A673 (cell line): ENCODE data around the gene LY6G5B. TPM values are rescaled to one million over a fixed set of nuclear protein-coding genes. Genes with fewer than 3 reads are reported as not detected.
A peak's percentile ranks its signal among the peaks of the same experiment; 100 is the strongest.

Experiments
- BruUV-seq: library from RNA; stranded (reverse); fragments of 400-500 nt; replicated peaks from 2 replicates; lab custom pipeline; 2021; lab: Mats Ljungman, UMichigan
- CTCF ChIA-PET: fragments of 300-600 bp; sonication (Branson Sonifier 250); formaldehyde crosslinking; loops from one replicate; lab custom pipeline; 2022; ENCODE audit warnings: antibody characterized with exemption; lab: Charles Lee
- POLR2A ChIA-PET: fragments of 300-600 bp; sonication (Branson Sonifier 250); formaldehyde crosslinking; loops from one replicate; lab custom pipeline; 2022; ENCODE audit warnings: antibody characterized with exemption; ENCODE audit not compliant: low non-redundant PET; lab: Charles Lee
- DNase-seq: peaks from one replicate; pipeline ENCODE4 v3.0.0-alpha.2; 2015; ENCODE audit warnings: low spot score
- H3K27ac ChIP-seq: fragments of 200-600 bp; sonication (generic); 2 replicates; pipeline ENCODE4 v1.5.1; 2016; ENCODE audit warnings: mixed run types, low read depth, mild to moderate bottlenecking, mixed read lengths, antibody characterized with exemption, low read length; ENCODE audit not compliant: poor library complexity, severe bottlenecking
- H3K27me3 ChIP-seq: fragments of 200-600 bp; sonication (generic); replicated peaks from 2 replicates; pipeline ENCODE4 v1.6.1; 2017; ENCODE audit warnings: mixed run types, low read depth, mild to moderate bottlenecking, mixed read lengths, antibody characterized with exemption, low read length; ENCODE audit not compliant: insufficient read depth, poor library complexity
- H3K36me3 ChIP-seq: fragments of 200-600 bp; sonication (generic); 2 replicates; pipeline ENCODE4 v1.6.1; 2016; ENCODE audit warnings: mixed run types, mild to moderate bottlenecking, mixed read lengths, antibody characterized with exemption, low read length; ENCODE audit not compliant: insufficient read depth, poor library complexity, severe bottlenecking
- H3K4me1 ChIP-seq: fragments of 200-600 bp; sonication (generic); 2 replicates; pipeline ENCODE4 v1.6.1; 2017; ENCODE audit warnings: mixed run types, mild to moderate bottlenecking, mixed read lengths, antibody characterized with exemption, low read length; ENCODE audit not compliant: insufficient read depth, poor library complexity, severe bottlenecking
- H3K4me3 ChIP-seq: fragments of 200-600 bp; sonication (generic); 2 replicates; pipeline ENCODE4 v1.5.1; 2016; ENCODE audit warnings: low read depth, mixed run types, mild to moderate bottlenecking, mixed read lengths, low read length; ENCODE audit not compliant: poor library complexity, severe bottlenecking
- H3K9me3 ChIP-seq: fragments of 200-600 bp; sonication (generic); 2 replicates; pipeline ENCODE4 v1.6.1; 2016; ENCODE audit warnings: mixed run types, low read depth, mild to moderate bottlenecking, mixed read lengths, antibody characterized with exemption, low read length; ENCODE audit not compliant: poor library complexity, severe bottlenecking
- CTCF ChIP-seq: fragments of 300-800, 200-600 bp; sonication (generic); conservative IDR thresholded peaks from 2 replicates; pipeline ENCODE4 v1.5.1; 2017; ENCODE audit warnings: low read depth, mild to moderate bottlenecking, antibody characterized with exemption, low read length, moderate library complexity, mixed read lengths
- EZH2 ChIP-seq: fragments of 200-600 bp; sonication (generic); IDR thresholded peaks from 2 replicates; pipeline ENCODE4 v1.6.1; 2017; ENCODE audit warnings: borderline replicate concordance, low read depth, mild to moderate bottlenecking, mixed read lengths, antibody characterized with exemption, low read length; ENCODE audit not compliant: poor library complexity, severe bottlenecking
- intact Hi-C: fragments of 100-400 bp; cut with micrococcal nuclease; formaldehyde crosslinking; loops from one replicate; pipeline ENCODE4 v1.10.0; 2022; ENCODE audit not compliant: unreplicated experiment
- total RNA-seq: library from RNA; stranded (reverse); gene quantifications from 2 replicates; pipeline ENCODE4 v1.2.3, GENCODE V29; 2021

LY6G5B gene
- total RNA-seq, 1 experiment from 2014 or later, result 18.9 TPM

DNA sequence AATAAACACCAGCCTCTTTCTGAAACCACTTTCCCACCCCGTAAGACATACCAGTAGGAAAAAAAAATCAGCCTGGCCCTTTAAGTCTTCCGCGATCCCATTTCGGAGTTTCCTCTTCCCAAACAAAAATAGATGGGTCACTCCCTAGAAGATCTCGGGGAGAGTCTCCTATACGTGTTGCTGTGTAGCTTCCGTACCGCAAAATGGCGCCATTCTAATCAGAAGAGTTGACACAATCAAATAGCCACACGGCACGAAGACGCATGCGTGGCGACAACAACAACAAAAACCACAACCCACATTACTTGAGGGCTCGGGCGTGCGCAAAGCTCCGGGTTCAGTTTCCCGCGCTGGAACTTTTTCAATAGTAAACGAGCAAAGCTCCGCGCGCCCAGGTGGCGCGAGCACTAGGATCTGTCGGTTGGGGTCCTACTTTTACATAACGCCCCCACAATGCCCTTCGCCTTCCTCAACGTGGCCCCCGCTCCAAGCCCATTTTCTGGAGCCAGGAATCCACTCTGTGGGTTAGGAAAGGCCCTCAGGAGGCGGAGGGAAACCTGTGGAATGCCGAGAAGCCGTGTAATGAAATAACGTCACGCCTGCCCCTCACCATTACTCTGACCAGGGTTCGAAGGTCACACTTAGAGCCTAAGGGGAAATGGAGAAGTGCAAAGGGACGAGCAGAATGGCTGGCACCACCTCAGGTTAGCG is 4.8 kb upstream of the LY6G5B start, which contains the start of gene GPANK1:
TSS of gene GPANK1 (minus strand) at position 208 of the 711 bp plus-strand sequence. CDS start 519 bp downstream, outside the sequence.
- peak within 1 kb of the TSS; percentile 94 for H3K4me3 ChIP-seq
- peak; percentile 98 for DNase-seq
- H3K27ac ChIP-seq, result peak within 1 kb of the TSS; percentile 97
- BruUV-seq, result no TSS peak
- intact Hi-C loops, result loop anchor here (2.0 to 5.0 kb wide), 3 partner anchors 43 to 170 kb away; partner anchors contain the start of gene PRRC2A
- peaks cover 46% of the 10 kb centered on the region for H3K36me3 ChIP-seq
- CTCF ChIA-PET, result interaction anchor here (0.6 to 1.0 kb wide), 3 partner anchors 66 to 287 kb away, joined by 3 read pairs; no protein-coding TSS in a partner anchor
- no peaks in the 10 kb centered on the region for H3K9me3 ChIP-seq
- no peaks in the 10 kb centered on the region for H3K27me3 ChIP-seq
- H3K4me1 ChIP-seq, result peaks cover 21% of the 10 kb centered on the region
- no peak for TF ChIP-seq EZH2
- TF ChIP-seq CTCF, result no peak
- POLR2A ChIA-PET, result interaction anchor here (0.7 kb wide), 1 partner anchor 233 kb away, joined by 4 read pairs; no protein-coding TSS in a partner anchor

- peak within 1 kb of the TSS; percentile 97 for H3K27ac ChIP-seq
- CTCF ChIA-PET, result interaction anchor here (1.0 kb wide), 1 partner anchor 67 kb away, joined by 3 read pairs; no protein-coding TSS in a partner anchor
- H3K36me3 ChIP-seq, result peaks cover 54% of the 10 kb centered on the region
- peak; percentile 99 for DNase-seq
- POLR2A ChIA-PET, result interaction anchor here (0.7 kb wide), 1 partner anchor 165 kb away, joined by 4 read pairs; no protein-coding TSS in a partner anchor
- H3K27me3 ChIP-seq, result no peaks in the 10 kb centered on the region
- no TSS peak for BruUV-seq
- intact Hi-C loops, result loop anchor here (2.0 kb wide), 2 partner anchors 73 to 169 kb away; no protein-coding TSS in a partner anchor
- H3K4me3 ChIP-seq, result peak within 1 kb of the TSS; percentile 94
- TF ChIP-seq EZH2 (no peak), CTCF (no peak)
- peaks cover 20% of the 10 kb centered on the region for H3K4me1 ChIP-seq
- H3K9me3 ChIP-seq, result no peaks in the 10 kb centered on the region
Observed at GRCh38 chr6:31665501-31666336, 4.1 kb upstream of the LY6G5B start, which contains the start of gene CSNK2B. Gene CSNK2B (plus strand): TSS chr6:31666080. CDS start chr6:31666832, 752 bp downstream.

- ChIA-PET POLR2A (interaction anchor here (0.6 to 0.7 kb wide), 2 partner anchors 12 to 164 kb away, joined by 3 to 4 read pairs; no protein-coding TSS in a partner anchor), CTCF (no interaction called here)
- DNase-seq, result no peak
- no peaks in the 10 kb centered on the region for H3K27me3 ChIP-seq
- H3K27ac ChIP-seq, result peak overlapping the region; percentile 97
- BruUV-seq, result no TSS peak
- intact Hi-C loops, result no loop called here
- peak overlapping the region; percentile 94 for H3K4me3 ChIP-seq
- H3K36me3 ChIP-seq, result peaks cover 61% of the 10 kb centered on the region
- no peak for TF ChIP-seq EZH2
- no peak for TF ChIP-seq CTCF
- H3K4me1 ChIP-seq, result peaks cover 14% of the 10 kb centered on the region
- no peaks in the 10 kb centered on the region for H3K9me3 ChIP-seq
Observed at GRCh38 chr6:31666337-31666965, 3.3 kb upstream of the LY6G5B start.
